Measurements from ENCODE around the gene MDM2. TPM values are rescaled to one million over a fixed set of nuclear protein-coding genes. Genes with fewer than 3 reads are reported as not detected.
"Not testable (repeated sequence)": the region's sequence is repeated elsewhere in the genome, so short reads cannot be mapped to it uniquely, and the experiment has no call there.

The MDM2 gene
- total RNA-seq, 3 donors from 2014 or later, result 74.7 to 92.1 (median 91.3) TPM

- no peaks in the 10 kb centered on the region for H3K9me3 ChIP-seq
- no peaks in the 10 kb centered on the region for H3K36me3 ChIP-seq (ENCODE audit: low read depth)
- no peak for ATAC-seq
- no peak for DNase-seq
- intact Hi-C loops (cut with DNase I, micrococcal nuclease), result no loop called here
- no peak for TF ChIP-seq CTCF (IDR thresholded peaks at IDR 0.05)
- peak overlapping the region; percentile 69 for H3K4me3 ChIP-seq
- H3K4me1 ChIP-seq (ENCODE audit: low read depth), result peaks cover 32% of the 10 kb centered on the region
Observed at GRCh38 chr12:68809190-68810026, 1.4 kb downstream of the MDM2 start.

- H3K36me3 ChIP-seq (ENCODE audit: low read depth); ATAC-seq; H3K9me3 ChIP-seq; DNase-seq; H3K4me3 ChIP-seq; intact Hi-C loops (cut with DNase I, micrococcal nuclease): not testable (repeated sequence)
- peaks cover 32% of the 10 kb centered on the region for H3K4me1 ChIP-seq (ENCODE audit: low read depth)
Observed at GRCh38 chr12:68810027-68810389, 2.0 kb downstream of the MDM2 start.

- DNase-seq; H3K9me3 ChIP-seq; intact Hi-C loops (cut with DNase I, micrococcal nuclease); ATAC-seq; H3K4me3 ChIP-seq; H3K36me3 ChIP-seq (ENCODE audit: low read depth): not testable (repeated sequence)
- peaks cover 32% of the 10 kb centered on the region for H3K4me1 ChIP-seq (ENCODE audit: low read depth)
Observed at GRCh38 chr12:68811573-68811972, 3.6 kb downstream of the MDM2 start.

GRCh38 chr12:68812553-68813241 lies 4.7 kb downstream of the MDM2 start:
- H3K36me3 ChIP-seq (ENCODE audit: low read depth), result no peaks in the 10 kb centered on the region
- H3K4me3 ChIP-seq, result no peak overlapping the region
- H3K9me3 ChIP-seq, result no peaks in the 10 kb centered on the region
- ATAC-seq, result no peak
- no peak for DNase-seq
- intact Hi-C loops (cut with DNase I, micrococcal nuclease), result no loop called here
- TF ChIP-seq CTCF (IDR thresholded peaks at IDR 0.05), result no peak
- peaks cover 27% of the 10 kb centered on the region for H3K4me1 ChIP-seq (ENCODE audit: low read depth)

- intact Hi-C loops (cut with DNase I, micrococcal nuclease), result no loop called here
- H3K4me3 ChIP-seq, result no peak overlapping the region
- no peaks in the 10 kb centered on the region for H3K9me3 ChIP-seq
- TF ChIP-seq CTCF (IDR thresholded peaks at IDR 0.05), result no peak
- peaks cover 27% of the 10 kb centered on the region for H3K4me1 ChIP-seq (ENCODE audit: low read depth)
- DNase-seq (no peak), ATAC-seq (no peak)
- no peaks in the 10 kb centered on the region for H3K36me3 ChIP-seq (ENCODE audit: low read depth)
Observed at GRCh38 chr12:68813242-68813593, 5.2 kb downstream of the MDM2 start.

- no peak for DNase-seq
- Histone ChIP-seq H3K4me3 (no peak overlapping the region), H3K9me3 (no peaks in the 10 kb centered on the region), H3K4me1 (ENCODE audit: low read depth) (peaks cover 24% of the 10 kb centered on the region), H3K36me3 (ENCODE audit: low read depth) (no peaks in the 10 kb centered on the region)
- TF ChIP-seq CTCF (IDR thresholded peaks at IDR 0.05), result no peak
- ATAC-seq, result no peak
- intact Hi-C loops (cut with DNase I, micrococcal nuclease), result no loop called here
Observed at GRCh38 chr12:68814490-68815231, 6.7 kb downstream of the MDM2 start.
